Measurements from ENCODE around the gene SFT2D1. TPM values are rescaled to one million over a fixed set of nuclear protein-coding genes. Genes with fewer than 3 reads are reported as not detected.

Gene SFT2D1
- total RNA-seq, 3 donors from 2014 or later (not counting 1 experiment from before 2014, with no cell fraction given) = 32.8 to 44.7 (median 33.5) TPM

DNA sequence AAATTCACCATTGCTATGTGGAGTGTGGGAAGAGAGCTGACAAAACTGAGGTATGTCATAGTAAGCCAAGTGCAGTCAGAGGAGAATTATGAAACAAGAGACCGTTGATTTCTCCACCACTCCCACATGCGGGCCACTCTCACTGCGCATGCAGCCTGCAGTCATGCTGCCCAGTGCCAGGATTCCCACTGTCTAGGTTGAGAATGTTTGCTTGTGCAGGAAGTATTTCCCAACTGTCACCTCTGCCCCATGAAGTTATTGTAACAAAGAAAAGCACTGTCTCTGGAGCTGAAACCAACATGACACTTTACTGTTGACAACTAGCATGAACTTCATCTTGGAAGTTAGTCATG lies 18.7 kb upstream of the SFT2D1 start:
- no peak overlapping the region for H3K27ac ChIP-seq (ENCODE audit: low read length)
- ATAC-seq (no peak), DNase-seq (no peak)
- Mint-ChIP-seq H3K36me3 (peaks cover 7% of the 10 kb centered on the region), H3K4me3 (no peak overlapping the region), H3K27me3 (ENCODE audit: low read depth in 2 of 2) (peaks cover 1 to 22% of the 10 kb centered on the region in 2 donors), H3K9me3 (no peaks in the 10 kb centered on the region), H3K27ac (no peak overlapping the region), H3K4me1 (no peaks in the 10 kb centered on the region)
- H3K36me3 ChIP-seq (ENCODE audit: control insufficient read depth, insufficient read depth, low read length) = peaks cover 16% of the 10 kb centered on the region
- no peaks in the 10 kb centered on the region for H3K4me1 ChIP-seq (ENCODE audit: control insufficient read depth, insufficient read depth, low read length)
- H3K9me3 ChIP-seq (ENCODE audit: control insufficient read depth, insufficient read depth, low read length) = no peaks in the 10 kb centered on the region
- TF ChIP-seq, protein P1, sequence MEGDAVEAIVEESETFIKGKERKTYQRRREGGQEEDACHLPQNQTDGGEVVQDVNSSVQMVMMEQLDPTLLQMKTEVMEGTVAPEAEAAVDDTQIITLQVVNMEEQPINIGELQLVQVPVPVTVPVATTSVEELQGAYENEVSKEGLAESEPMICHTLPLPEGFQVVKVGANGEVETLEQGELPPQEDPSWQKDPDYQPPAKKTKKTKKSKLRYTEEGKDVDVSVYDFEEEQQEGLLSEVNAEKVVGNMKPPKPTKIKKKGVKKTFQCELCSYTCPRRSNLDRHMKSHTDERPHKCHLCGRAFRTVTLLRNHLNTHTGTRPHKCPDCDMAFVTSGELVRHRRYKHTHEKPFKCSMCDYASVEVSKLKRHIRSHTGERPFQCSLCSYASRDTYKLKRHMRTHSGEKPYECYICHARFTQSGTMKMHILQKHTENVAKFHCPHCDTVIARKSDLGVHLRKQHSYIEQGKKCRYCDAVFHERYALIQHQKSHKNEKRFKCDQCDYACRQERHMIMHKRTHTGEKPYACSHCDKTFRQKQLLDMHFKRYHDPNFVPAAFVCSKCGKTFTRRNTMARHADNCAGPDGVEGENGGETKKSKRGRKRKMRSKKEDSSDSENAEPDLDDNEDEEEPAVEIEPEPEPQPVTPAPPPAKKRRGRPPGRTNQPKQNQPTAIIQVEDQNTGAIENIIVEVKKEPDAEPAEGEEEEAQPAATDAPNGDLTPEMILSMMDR (IDR thresholded peaks at IDR 0.05) = no peak
- H3K27me3 ChIP-seq (ENCODE audit: control insufficient read depth, insufficient read depth, low read length) = peaks cover 3% of the 10 kb centered on the region
- H3K4me3 ChIP-seq (ENCODE audit: low read length) = no peak overlapping the region
- intact Hi-C loops (cut with micrococcal nuclease) = no loop called here
- 90% methylated on average over 3 of the region's 3 CpGs for WGBS (ENCODE audit: insufficient coverage)

DNA sequence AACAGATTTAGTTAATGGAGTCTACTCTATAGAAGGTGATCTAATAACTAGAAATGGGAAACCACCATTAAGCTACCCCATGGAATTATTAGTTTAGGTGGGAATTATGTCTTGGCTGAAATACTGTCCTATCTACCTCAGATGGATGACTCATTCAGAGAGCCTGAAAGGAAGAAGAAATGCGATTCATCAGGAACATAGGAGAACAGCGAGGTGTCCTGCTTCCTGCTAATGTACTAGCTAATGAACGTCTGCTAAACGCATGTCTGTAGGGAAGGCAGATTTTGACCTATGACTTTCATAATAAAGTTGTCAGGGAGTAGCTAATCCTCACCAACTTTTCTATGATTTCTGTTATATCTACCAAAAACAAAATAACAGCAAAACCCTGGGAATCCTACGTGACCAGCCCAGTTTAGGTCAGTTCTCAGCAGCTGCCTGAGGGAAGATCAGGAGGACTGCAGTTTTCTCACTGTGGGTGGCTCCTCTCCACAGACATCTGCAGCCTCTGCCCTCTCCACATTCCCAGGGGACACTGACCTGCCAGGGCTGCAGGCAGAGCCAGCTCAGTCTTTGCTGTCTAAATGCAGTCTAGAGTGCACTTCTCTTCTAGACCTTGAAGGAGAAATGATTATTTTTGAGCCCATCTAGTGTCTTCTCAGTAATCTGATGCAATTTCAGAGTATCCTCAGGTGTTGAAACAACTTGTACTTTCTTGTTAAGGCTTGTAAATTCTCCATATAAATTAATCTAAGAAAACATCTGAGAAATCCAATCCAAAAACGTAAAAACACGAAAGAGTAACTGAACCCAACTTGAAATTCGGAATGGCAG lies 18.1 kb upstream of the SFT2D1 start:
- Histone ChIP-seq H3K36me3 (ENCODE audit: control insufficient read depth, insufficient read depth, low read length) (peaks cover 16% of the 10 kb centered on the region), H3K4me3 (ENCODE audit: low read length) (no peak overlapping the region), H3K4me1 (ENCODE audit: control insufficient read depth, insufficient read depth, low read length) (no peaks in the 10 kb centered on the region), H3K9me3 (ENCODE audit: control insufficient read depth, insufficient read depth, low read length) (no peaks in the 10 kb centered on the region), H3K27ac (ENCODE audit: low read length) (no peak overlapping the region), H3K27me3 (ENCODE audit: control insufficient read depth, insufficient read depth, low read length) (peaks cover 3% of the 10 kb centered on the region)
- no peaks in the 10 kb centered on the region for H3K4me1 Mint-ChIP-seq
- intact Hi-C loops (cut with micrococcal nuclease) = no loop called here
- no peak overlapping the region for H3K27ac Mint-ChIP-seq
- peaks cover 7 to 28% of the 10 kb centered on the region in 2 donors for H3K27me3 Mint-ChIP-seq (ENCODE audit: low read depth in 2 of 2)
- H3K9me3 Mint-ChIP-seq = no peaks in the 10 kb centered on the region
- TF ChIP-seq, protein P1 (IDR thresholded peaks at IDR 0.05) = no peak
- ATAC-seq (no peak), DNase-seq (no peak)
- peaks cover 7% of the 10 kb centered on the region for H3K36me3 Mint-ChIP-seq
- 88% methylated on average over 8 of the region's 8 CpGs for WGBS (ENCODE audit: insufficient coverage)
- H3K4me3 Mint-ChIP-seq = no peak overlapping the region

DNA sequence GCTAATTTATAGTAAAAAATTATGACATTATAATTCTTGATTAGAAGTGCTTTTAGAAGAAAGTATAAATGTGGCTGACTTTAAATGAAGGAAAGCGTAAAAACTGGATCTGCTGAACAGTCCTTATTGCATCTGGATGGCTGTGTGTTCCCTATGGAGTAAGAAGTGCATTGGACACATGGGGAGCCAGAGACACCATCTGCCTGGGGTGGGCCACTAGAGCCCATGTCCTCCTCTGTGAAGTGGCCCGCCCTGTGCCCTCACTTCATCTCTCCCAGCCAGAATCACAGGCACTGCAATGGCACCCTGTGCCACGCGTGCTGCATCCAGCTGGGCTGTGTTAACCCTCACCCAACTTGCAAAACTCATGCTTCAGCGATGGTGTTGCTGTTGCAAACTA lies 13.2 kb upstream of the SFT2D1 start:
- Histone ChIP-seq H3K4me3 (ENCODE audit: low read length) (no peak overlapping the region), H3K4me1 (ENCODE audit: control insufficient read depth, insufficient read depth, low read length) (no peaks in the 10 kb centered on the region), H3K27me3 (ENCODE audit: control insufficient read depth, insufficient read depth, low read length) (peaks cover 3% of the 10 kb centered on the region), H3K27ac (ENCODE audit: low read length) (no peak overlapping the region), H3K9me3 (ENCODE audit: control insufficient read depth, insufficient read depth, low read length) (no peaks in the 10 kb centered on the region), H3K36me3 (ENCODE audit: control insufficient read depth, insufficient read depth, low read length) (no peaks in the 10 kb centered on the region)
- TF ChIP-seq, protein P1 (IDR thresholded peaks at IDR 0.05) = no peak
- no peaks in the 10 kb centered on the region for H3K36me3 Mint-ChIP-seq
- intact Hi-C loops (cut with micrococcal nuclease) = no loop called here
- H3K27ac Mint-ChIP-seq = no peak overlapping the region
- no peak for DNase-seq
- H3K4me3 Mint-ChIP-seq = no peak overlapping the region
- WGBS (ENCODE audit: insufficient coverage) = 66% methylated on average over 5 of the region's 5 CpGs
- H3K27me3 Mint-ChIP-seq (ENCODE audit: low read depth in 2 of 2) = peaks cover 12 to 28% of the 10 kb centered on the region in 2 donors
- no peak for ATAC-seq
- no peaks in the 10 kb centered on the region for H3K9me3 Mint-ChIP-seq
- peaks cover 5 to 7% of the 10 kb centered on the region in 2 donors for H3K4me1 Mint-ChIP-seq
